Choroid plexus epithelial cell (primary cell): ENCODE results near the gene CPEB3.

Experiments
- DNase-seq: peaks from one replicate; pipeline ENCODE4 v3.0.0-alpha.2; 2010; ENCODE audit warnings: low read depth
- H3K4me3 ChIP-seq: 2 replicates; pipeline ENCODE4 v1.5.1; 2011; ENCODE audit warnings: low read depth, mild to moderate bottlenecking, control low read depth, low read length, moderate library complexity
- TF ChIP-seq, protein P1 (sequence below): conservative IDR thresholded peaks from 2 replicates; pipeline ENCODE4 v1.5.1; 2011; ENCODE audit warnings: low read depth, mild to moderate bottlenecking, control low read depth, inconsistent platforms, low read length, moderate library complexity

The CPEB3 gene

DNA sequence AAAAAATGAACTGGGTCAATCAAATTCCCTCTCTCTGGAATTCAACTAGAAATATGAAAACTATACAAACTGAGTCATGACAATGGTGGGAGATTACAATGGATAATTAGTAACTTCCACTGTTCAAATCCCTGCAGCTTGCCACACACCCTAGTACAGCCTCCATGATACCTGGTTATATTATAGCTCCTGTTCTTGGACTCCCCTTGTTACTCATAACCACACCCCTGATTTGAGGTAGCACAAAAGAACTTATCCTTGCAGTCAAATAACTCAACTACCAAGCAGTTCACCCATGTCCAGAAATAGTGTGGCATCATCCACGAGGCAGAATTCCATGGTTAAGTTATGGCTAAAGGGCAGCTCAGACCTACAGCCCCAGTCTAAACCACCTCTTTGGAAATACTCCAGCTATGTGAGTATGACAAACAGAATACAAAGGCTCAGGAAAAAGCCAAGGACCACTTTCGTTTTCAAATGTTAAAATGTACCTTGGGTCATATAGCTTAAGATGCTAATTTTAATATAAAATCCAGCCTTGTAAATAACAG lies 164.7 kb downstream of the CPEB3 start:
- peak; percentile 38 for DNase-seq
- no peak overlapping the region for H3K4me3 ChIP-seq
- TF ChIP-seq, protein P1, sequence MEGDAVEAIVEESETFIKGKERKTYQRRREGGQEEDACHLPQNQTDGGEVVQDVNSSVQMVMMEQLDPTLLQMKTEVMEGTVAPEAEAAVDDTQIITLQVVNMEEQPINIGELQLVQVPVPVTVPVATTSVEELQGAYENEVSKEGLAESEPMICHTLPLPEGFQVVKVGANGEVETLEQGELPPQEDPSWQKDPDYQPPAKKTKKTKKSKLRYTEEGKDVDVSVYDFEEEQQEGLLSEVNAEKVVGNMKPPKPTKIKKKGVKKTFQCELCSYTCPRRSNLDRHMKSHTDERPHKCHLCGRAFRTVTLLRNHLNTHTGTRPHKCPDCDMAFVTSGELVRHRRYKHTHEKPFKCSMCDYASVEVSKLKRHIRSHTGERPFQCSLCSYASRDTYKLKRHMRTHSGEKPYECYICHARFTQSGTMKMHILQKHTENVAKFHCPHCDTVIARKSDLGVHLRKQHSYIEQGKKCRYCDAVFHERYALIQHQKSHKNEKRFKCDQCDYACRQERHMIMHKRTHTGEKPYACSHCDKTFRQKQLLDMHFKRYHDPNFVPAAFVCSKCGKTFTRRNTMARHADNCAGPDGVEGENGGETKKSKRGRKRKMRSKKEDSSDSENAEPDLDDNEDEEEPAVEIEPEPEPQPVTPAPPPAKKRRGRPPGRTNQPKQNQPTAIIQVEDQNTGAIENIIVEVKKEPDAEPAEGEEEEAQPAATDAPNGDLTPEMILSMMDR = no peak

DNA sequence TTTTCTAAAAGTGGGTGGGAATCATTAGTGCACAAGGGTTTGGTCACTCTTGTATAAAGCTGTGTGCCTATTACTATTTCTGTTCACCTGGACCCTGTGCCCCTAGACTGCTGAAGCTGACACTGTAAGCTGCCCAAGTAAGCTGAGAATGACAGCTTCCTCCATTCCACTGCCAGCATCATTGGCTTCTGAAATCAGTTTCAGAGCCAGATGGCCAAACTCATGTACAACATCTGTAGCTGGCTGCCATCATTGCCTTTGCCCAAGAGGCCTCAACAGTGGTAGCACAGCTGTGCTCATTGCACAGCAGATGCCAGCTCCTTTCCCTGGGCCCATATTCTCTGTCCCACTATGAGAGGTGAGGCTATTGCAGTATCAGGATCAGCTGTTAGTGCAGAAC lies 165.7 kb downstream of the CPEB3 start:
- H3K4me3 ChIP-seq = no peak overlapping the region

DNA sequence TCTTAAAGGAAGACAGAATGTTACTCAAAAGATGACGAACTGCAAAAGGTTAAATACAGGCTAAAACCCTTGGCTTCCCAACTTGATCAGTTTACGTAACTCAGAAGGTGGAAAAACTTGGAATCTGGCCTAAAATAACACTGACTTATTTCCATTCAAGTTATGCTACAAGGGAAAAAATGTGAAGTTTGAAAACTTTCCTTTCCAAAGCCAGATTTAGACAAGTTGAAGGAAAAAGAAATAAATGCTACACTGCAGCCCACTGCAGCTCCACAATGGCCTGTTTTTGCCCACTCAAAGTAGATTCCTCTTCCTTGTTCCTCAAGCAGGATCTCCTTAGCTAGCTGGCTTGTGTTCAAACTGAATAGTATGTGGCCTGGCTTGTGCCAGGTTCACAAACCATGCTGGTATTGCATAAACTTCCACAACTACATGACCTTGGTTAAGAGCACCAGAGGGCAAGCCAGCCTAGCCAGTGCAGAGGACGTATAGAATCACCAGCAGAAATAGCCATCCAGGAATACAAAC lies 166.2 kb downstream of the CPEB3 start:
- no peak overlapping the region for H3K4me3 ChIP-seq
- peak; percentile 93 for DNase-seq

More for the DNA sequence above, 165.7 kb downstream of the CPEB3 start:
- DNase-seq = no peak
- TF ChIP-seq, protein P1 = no peak

DNA sequence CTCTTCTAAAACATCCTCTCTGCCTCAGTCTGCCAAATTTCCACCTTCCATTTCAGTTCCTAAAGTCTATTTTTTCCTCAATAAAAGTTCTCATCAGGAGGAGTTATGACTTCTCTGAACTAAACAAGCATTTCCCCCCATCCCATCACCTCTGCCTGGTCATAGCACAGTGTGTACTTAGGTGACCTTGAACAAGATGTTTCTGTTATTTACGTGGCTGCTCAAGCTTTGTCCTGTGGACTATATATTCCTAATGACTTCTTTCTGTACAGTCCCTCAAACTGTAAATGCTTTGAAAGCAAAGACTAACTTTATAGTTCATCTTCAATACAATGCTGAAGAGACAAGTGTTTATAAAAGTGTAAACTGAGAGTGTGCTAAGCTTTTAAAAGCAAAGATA lies 166.9 kb downstream of the CPEB3 start:
- no peak for DNase-seq
- TF ChIP-seq, protein P1 = no peak
- no peak overlapping the region for H3K4me3 ChIP-seq

More for the DNA sequence above, 166.2 kb downstream of the CPEB3 start:
- TF ChIP-seq, protein P1 = no peak

DNA sequence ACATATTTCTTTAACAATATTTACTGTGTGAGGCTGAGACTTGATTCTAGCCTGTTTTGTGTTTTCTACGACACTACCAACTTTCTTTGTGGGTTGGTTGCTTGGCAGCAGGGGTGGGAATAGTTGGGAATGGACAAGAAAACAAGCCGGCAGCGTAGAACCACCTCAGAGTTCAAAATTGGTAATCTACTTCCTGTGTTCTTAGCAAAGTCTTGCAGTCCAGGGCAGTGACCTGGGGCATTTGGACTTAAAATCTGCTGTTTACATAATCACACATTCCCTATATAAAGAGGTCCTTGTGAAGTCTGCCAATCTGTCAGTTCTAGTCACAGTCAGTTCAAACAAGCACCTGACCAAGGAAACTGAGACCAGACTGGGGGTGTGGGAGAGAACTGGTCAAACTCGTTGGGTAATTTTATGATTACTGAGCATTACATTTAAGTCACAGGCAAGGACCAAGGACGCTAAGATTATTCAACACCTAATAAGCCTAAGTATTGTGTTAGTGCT lies 167.9 kb downstream of the CPEB3 start:
- no peak overlapping the region for H3K4me3 ChIP-seq
- peak; percentile 57 for DNase-seq
- TF ChIP-seq, protein P1 = no peak

DNA sequence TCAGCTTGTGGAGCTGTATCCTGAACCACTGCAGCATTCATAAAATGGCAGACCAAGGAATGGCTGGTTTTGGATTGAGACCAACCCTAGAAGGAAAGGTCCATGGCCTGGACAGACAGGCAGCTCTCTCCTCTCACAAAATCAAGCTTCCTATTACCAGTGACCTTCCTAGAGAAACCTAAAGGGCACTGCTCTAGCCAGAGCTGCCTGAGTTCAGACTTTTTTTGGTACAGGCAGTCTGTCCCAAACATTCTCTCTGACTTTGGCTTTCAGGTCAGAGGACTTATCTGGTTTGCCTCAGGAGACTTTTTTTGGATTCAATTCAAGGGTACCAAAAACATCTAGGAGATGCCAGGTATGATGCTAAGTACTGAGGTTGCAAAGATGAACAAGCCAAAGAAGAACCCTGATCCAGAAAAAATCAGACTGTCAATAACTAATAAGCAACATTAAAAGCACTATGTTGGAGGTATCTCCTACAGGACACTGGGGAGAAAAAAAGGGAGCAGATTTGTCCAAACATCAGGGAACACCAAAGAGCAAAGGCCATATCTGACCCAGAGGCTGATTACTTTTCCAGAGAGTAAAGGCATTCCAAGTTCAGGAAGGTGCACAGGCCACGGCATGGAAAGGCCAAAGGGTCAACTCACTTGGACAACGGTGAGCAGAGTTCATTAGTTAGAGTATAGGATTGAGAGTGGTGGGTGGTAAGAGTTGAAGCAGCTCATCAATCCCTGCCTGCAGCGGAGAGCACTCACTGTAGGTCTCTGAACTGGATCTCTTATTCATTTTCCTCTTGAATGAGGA lies 169.0 kb downstream of the CPEB3 start:
- H3K4me3 ChIP-seq = no peak overlapping the region
- TF ChIP-seq, protein P1 = no peak
- no peak for DNase-seq
